Smooth muscle cell (in vitro differentiated cells): ENCODE data around the gene LRRC31. TPM values are rescaled to one million over a fixed set of nuclear protein-coding genes. Genes with fewer than 3 reads are reported as not detected.

ENCODE experiments used
- DNase-seq: peaks from one replicate; lab custom pipeline; 2025; ENCODE audit not compliant: unreplicated experiment; lab: John Stamatoyannopoulos, UW
- H2AFZ ChIP-seq: fragments of 200-600 bp; sonication (generic); 2 replicates; pipeline ENCODE4 v1.6.0; 2016; ENCODE audit warnings: antibody characterized with exemption, low read depth, mild to moderate bottlenecking
- H3F3A ChIP-seq: fragments of 200-600 bp; sonication (generic); 2 replicates; pipeline ENCODE4 v1.6.0; 2017; ENCODE audit warnings: antibody characterized with exemption, low read depth
- H3K27ac ChIP-seq: fragments of 200-600 bp; sonication (generic); 2 replicates; pipeline ENCODE4 v1.5.1; 2016; ENCODE audit warnings: low read depth, mild to moderate bottlenecking
- H3K27me3 ChIP-seq: fragments of 200-600 bp; sonication (generic); 2 replicates; pipeline ENCODE4 v1.6.1; 2016; ENCODE audit warnings: low read depth, mild to moderate bottlenecking
- H3K36me3 ChIP-seq: fragments of 200-600 bp; sonication (generic); 2 replicates; pipeline ENCODE4 v1.5.1; 2016; ENCODE audit warnings: low read depth
- H3K4me1 ChIP-seq: fragments of 200-600 bp; sonication (generic); 2 replicates; pipeline ENCODE4 v1.5.1; 2016; ENCODE audit warnings: low read depth
- H3K4me2 ChIP-seq: fragments of 200-600 bp; sonication (generic); 2 replicates; pipeline ENCODE4 v1.6.0; 2016; ENCODE audit warnings: mild to moderate bottlenecking
- H3K4me3 ChIP-seq: fragments of 200-600 bp; sonication (generic); 2 replicates; pipeline ENCODE4 v1.5.1; 2016; ENCODE audit warnings: mild to moderate bottlenecking
- H3K79me2 ChIP-seq: fragments of 200-600 bp; sonication (generic); 2 replicates; pipeline ENCODE4 v1.6.0; 2016; ENCODE audit warnings: low read depth, mild to moderate bottlenecking
- H3K9ac ChIP-seq: fragments of 200-600 bp; sonication (generic); 2 replicates; pipeline ENCODE4 v1.6.0; 2016; ENCODE audit warnings: low read depth
- H3K9me3 ChIP-seq: fragments of 200-600 bp; sonication (generic); replicated peaks from 2 replicates; pipeline ENCODE4 v1.5.1; 2016; ENCODE audit warnings: low read depth
- H4K20me1 ChIP-seq: fragments of 200-600 bp; sonication (generic); 2 replicates; pipeline ENCODE4 v1.6.0; 2016; ENCODE audit warnings: low read depth
- CTCF ChIP-seq: fragments of 200-600 bp; sonication (generic); IDR thresholded peaks from 2 replicates; pipeline ENCODE4 v1.5.1; 2017; ENCODE audit warnings: borderline replicate concordance, mild to moderate bottlenecking, antibody characterized with exemption; ENCODE audit not compliant: insufficient read depth, poor library complexity, severe bottlenecking
- WGBS: methylation state at CpG from one replicate; pipeline ENCODE4 v1.1.7; 2016; ENCODE audit warnings: low lambda C conversion rate; 5-methylcytosine and 5-hydroxymethylcytosine counted together
- polyA plus RNA-seq: library from polyadenylated mRNA; unstranded; fragments of >200 nt; fragmentation: Nextera tagmentation; extraction: Ambion mirVana; gene quantifications from 2 replicates; pipeline ENCODE4 v1.2.1, GENCODE V29; 2016
- total RNA-seq: library from RNA; depleted of rRNA; stranded (reverse); fragments of >200 nt; gene quantifications from 2 replicates; pipeline ENCODE4 v1.2.3, GENCODE V29; 2014

The LRRC31 gene
- total and polyA plus RNA-seq, 2 experiments from 2014 or later = not detected

- no peak overlapping the region for H3K9ac ChIP-seq
- H3K9me3 ChIP-seq = no peaks in the 10 kb centered on the region
- no peak overlapping the region for H3K4me2 ChIP-seq
- DNase-seq = no peak
- H3F3A ChIP-seq = no peaks in the 10 kb centered on the region
- H2AFZ ChIP-seq = no peak overlapping the region
- H3K79me2 ChIP-seq = no peaks in the 10 kb centered on the region
- H3K36me3 ChIP-seq = no peaks in the 10 kb centered on the region
- no peaks in the 10 kb centered on the region for H4K20me1 ChIP-seq
- no peak overlapping the region for H3K27ac ChIP-seq
- no peaks in the 10 kb centered on the region for H3K4me1 ChIP-seq
- no peak overlapping the region for H3K4me3 ChIP-seq
- H3K27me3 ChIP-seq = no peaks in the 10 kb centered on the region
- no peak for TF ChIP-seq CTCF
- 77% methylated on average over 4 of the region's 4 CpGs for WGBS
Measured at GRCh38 chr3:169907944-169908343, 38.2 kb upstream of the LRRC31 start.

GRCh38 chr3:169907476-169907875, 37.7 kb upstream of the LRRC31 start:
- no peaks in the 10 kb centered on the region for H3K79me2 ChIP-seq
- no peak overlapping the region for H2AFZ ChIP-seq
- H3K27ac ChIP-seq = no peak overlapping the region

GRCh38 chr3:169905404-169905803, 35.7 kb upstream of the LRRC31 start:
- no peak for DNase-seq
- Histone ChIP-seq H3K4me3 (no peak overlapping the region), H3K79me2 (no peaks in the 10 kb centered on the region), H3K4me1 (no peaks in the 10 kb centered on the region), H3F3A (no peaks in the 10 kb centered on the region), H2AFZ (no peak overlapping the region), H3K9ac (no peak overlapping the region), H3K36me3 (no peaks in the 10 kb centered on the region), H3K9me3 (no peaks in the 10 kb centered on the region), H3K4me2 (no peak overlapping the region), H4K20me1 (no peaks in the 10 kb centered on the region), H3K27ac (no peak overlapping the region), H3K27me3 (no peaks in the 10 kb centered on the region)
- WGBS = 94% methylated on average over 6 of the region's 6 CpGs
- TF ChIP-seq CTCF = no peak

More at GRCh38 chr3:169907476-169907875, 37.7 kb upstream of the LRRC31 start:
- no peak for TF ChIP-seq CTCF
- no peak overlapping the region for H3K4me2 ChIP-seq
- no peaks in the 10 kb centered on the region for H3K36me3 ChIP-seq
- no peak overlapping the region for H3K4me3 ChIP-seq
- no peak for DNase-seq
- H3K9ac ChIP-seq = no peak overlapping the region
- H3K27me3 ChIP-seq = no peaks in the 10 kb centered on the region
- H3F3A ChIP-seq = no peaks in the 10 kb centered on the region
- H3K9me3 ChIP-seq = no peaks in the 10 kb centered on the region
- no peaks in the 10 kb centered on the region for H3K4me1 ChIP-seq
- no peaks in the 10 kb centered on the region for H4K20me1 ChIP-seq

GRCh38 chr3:169901453-169901852, 31.7 kb upstream of the LRRC31 start:
- 91% methylated on average over 1 of the region's 1 CpG for whole genome bisulfite sequencing
- H3K4me2 ChIP-seq = no peak overlapping the region
- no peaks in the 10 kb centered on the region for H3K4me1 ChIP-seq
- H2AFZ ChIP-seq = no peak overlapping the region
- H3K9me3 ChIP-seq = no peaks in the 10 kb centered on the region
- no peak overlapping the region for H3K9ac ChIP-seq
- no peaks in the 10 kb centered on the region for H3K36me3 ChIP-seq
- DNase-seq = no peak
- H3K4me3 ChIP-seq = no peak overlapping the region
- H3K79me2 ChIP-seq = no peaks in the 10 kb centered on the region
- H3K27ac ChIP-seq = no peak overlapping the region
- H4K20me1 ChIP-seq = no peaks in the 10 kb centered on the region
- H3K27me3 ChIP-seq = no peaks in the 10 kb centered on the region
- no peak for TF ChIP-seq CTCF
- H3F3A ChIP-seq = no peaks in the 10 kb centered on the region
